ENCODE results near the gene RAB21.
"Not testable (repeated sequence)": the region's sequence is repeated elsewhere in the genome, so short reads cannot be mapped to it uniquely, and the experiment has no call there.

The RAB21 gene

GRCh38 chr12:71799106-71799505 is 44.4 kb downstream of the RAB21 start:
- ChIA-PET POLR2A (no interaction called here), CTCF (interaction anchor here (1.0 kb wide), 2 partner anchors 11 to 19 kb away, joined by 3 to 5 read pairs; no protein-coding TSS in a partner anchor)
- TF ChIP-seq, protein P1, sequence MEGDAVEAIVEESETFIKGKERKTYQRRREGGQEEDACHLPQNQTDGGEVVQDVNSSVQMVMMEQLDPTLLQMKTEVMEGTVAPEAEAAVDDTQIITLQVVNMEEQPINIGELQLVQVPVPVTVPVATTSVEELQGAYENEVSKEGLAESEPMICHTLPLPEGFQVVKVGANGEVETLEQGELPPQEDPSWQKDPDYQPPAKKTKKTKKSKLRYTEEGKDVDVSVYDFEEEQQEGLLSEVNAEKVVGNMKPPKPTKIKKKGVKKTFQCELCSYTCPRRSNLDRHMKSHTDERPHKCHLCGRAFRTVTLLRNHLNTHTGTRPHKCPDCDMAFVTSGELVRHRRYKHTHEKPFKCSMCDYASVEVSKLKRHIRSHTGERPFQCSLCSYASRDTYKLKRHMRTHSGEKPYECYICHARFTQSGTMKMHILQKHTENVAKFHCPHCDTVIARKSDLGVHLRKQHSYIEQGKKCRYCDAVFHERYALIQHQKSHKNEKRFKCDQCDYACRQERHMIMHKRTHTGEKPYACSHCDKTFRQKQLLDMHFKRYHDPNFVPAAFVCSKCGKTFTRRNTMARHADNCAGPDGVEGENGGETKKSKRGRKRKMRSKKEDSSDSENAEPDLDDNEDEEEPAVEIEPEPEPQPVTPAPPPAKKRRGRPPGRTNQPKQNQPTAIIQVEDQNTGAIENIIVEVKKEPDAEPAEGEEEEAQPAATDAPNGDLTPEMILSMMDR (IDR thresholded peaks at IDR 0.05; ENCODE audit: control extremely low read depth, extremely low read depth, low read depth, missing control alignments) = no peak
- DNase-seq (ENCODE audit: extremely low spot score) = no peak

- no peak for DNase-seq (ENCODE audit: extremely low spot score)
- ChIA-PET CTCF (no interaction called here), POLR2A (no interaction called here)
- TF ChIP-seq, protein P1 (IDR thresholded peaks at IDR 0.05; ENCODE audit: control extremely low read depth, extremely low read depth, low read depth, missing control alignments) = no peak
These were observed 45.5 kb downstream of the RAB21 start for GRCh38 chr12:71800177-71800576.

GRCh38 chr12:71804505-71804904 is 49.8 kb downstream of the RAB21 start:
- ChIA-PET POLR2A (no interaction called here), CTCF (interaction anchor here (1.2 kb wide), 1 partner anchor 12 kb away, joined by 3 read pairs; no protein-coding TSS in a partner anchor)
- TF ChIP-seq, protein P1 (IDR thresholded peaks at IDR 0.05; ENCODE audit: control extremely low read depth, extremely low read depth, low read depth, missing control alignments) = no peak
- DNase-seq (ENCODE audit: extremely low spot score) = no peak

- no peak for DNase-seq (ENCODE audit: extremely low spot score)
- ChIA-PET POLR2A (no interaction called here), CTCF (no interaction called here)
- TF ChIP-seq, protein P1 (IDR thresholded peaks at IDR 0.05; ENCODE audit: control extremely low read depth, extremely low read depth, low read depth, missing control alignments) = no peak
These were observed 56.3 kb downstream of the RAB21 start for GRCh38 chr12:71810921-71811320.

- POLR2A ChIA-PET; DNase-seq (ENCODE audit: extremely low spot score); CTCF ChIA-PET: not testable (repeated sequence)
These were observed 60.6 kb downstream of the RAB21 start for GRCh38 chr12:71815242-71815641.

GRCh38 chr12:71822088-71822487 is 67.4 kb downstream of the RAB21 start:
- DNase-seq (ENCODE audit: extremely low spot score); CTCF ChIA-PET; POLR2A ChIA-PET: not testable (repeated sequence)

- TF ChIP-seq, protein P1 (IDR thresholded peaks at IDR 0.05; ENCODE audit: control extremely low read depth, extremely low read depth, low read depth, missing control alignments) = no peak
- ChIA-PET CTCF (no interaction called here), POLR2A (no interaction called here)
- no peak for DNase-seq (ENCODE audit: extremely low spot score)
These were observed 74.2 kb downstream of the RAB21 start for GRCh38 chr12:71828813-71829212.

- DNase-seq (ENCODE audit: extremely low spot score) = no peak
- ChIA-PET CTCF (interaction anchor here (1.2 kb wide), 2 partner anchors 9 to 59 kb away, joined by 3 read pairs; no protein-coding TSS in a partner anchor), POLR2A (no interaction called here)
- TF ChIP-seq, protein P1 (IDR thresholded peaks at IDR 0.05; ENCODE audit: control extremely low read depth, extremely low read depth, low read depth, missing control alignments) = no peak
These were observed 82.7 kb downstream of the RAB21 start for GRCh38 chr12:71837356-71837755.

All from GM10248 (cell line).